Upper lobe of left lung (tissue), 6 donors: ENCODE data around the gene MAP6D1. TPM values are rescaled to one million over a fixed set of nuclear protein-coding genes. Genes with fewer than 3 reads are reported as not detected.

Experiments used
- ATAC-seq, 2 donors: fragments of 200-7000 bp; cut with Tn5 transposase; one replicate each; pipeline ENCODE4 v1.9.1; 2022; ENCODE audit warnings: mild to moderate bottlenecking in 2 of 2, moderate library complexity in 2 of 2; ENCODE audit not compliant: low FRiP score in 2 of 2
- DNase-seq, 2 donors: peaks; one replicate each; pipeline ENCODE4 v3.0.0-alpha.2; 2019 to 2020
- H3K27ac ChIP-seq, 4 donors: fragments of 200-600 bp; sonication (generic); one replicate each; pipeline ENCODE4 v1.5.1; 2016 to 2019
- H3K27me3 ChIP-seq, 4 donors: fragments of 200-600 bp; sonication (generic); one replicate each; pipeline ENCODE4 v1.5.1; 2017 to 2019
- H3K36me3 ChIP-seq, 4 donors: fragments of 200-600 bp; sonication (generic); one replicate each; pipeline ENCODE4 v1.5.1; 2016 to 2019
- H3K4me1 ChIP-seq, 4 donors: fragments of 200-600 bp; sonication (generic); one replicate each; pipeline ENCODE4 v1.5.1; 2018 to 2019
- H3K4me3 ChIP-seq, 4 donors: fragments of 200-600 bp; sonication (generic); one replicate each; pipeline ENCODE4 v1.5.1; 2017 to 2019; ENCODE audit warnings: mild to moderate bottlenecking in 2 of 4, moderate library complexity in 1 of 4
- H3K9me3 ChIP-seq, 4 donors: fragments of 200-600 bp; sonication (generic); one replicate each; pipeline ENCODE4 v1.5.1; 2018 to 2019
- EP300 ChIP-seq, 4 donors: sonication (generic); formaldehyde crosslinking; IDR thresholded peaks; one replicate each; pipeline ENCODE4 v1.5.1; 2017; ENCODE audit warnings: antibody characterized with exemption in 4 of 4, control low read depth in 2 of 4
- POLR2A ChIP-seq, 4 donors: fragments of 450-650 bp; IDR thresholded peaks; one replicate each; pipeline ENCODE4 v1.5.1; 2016 to 2017; ENCODE audit warnings: antibody characterized with exemption in 4 of 4, mild to moderate bottlenecking in 2 of 4
- POLR2AphosphoS5 ChIP-seq, 2 donors: sonication (generic); formaldehyde crosslinking; IDR thresholded peaks; one replicate each; pipeline ENCODE4 v1.5.1; 2017; ENCODE audit warnings: antibody characterized with exemption in 2 of 2
- WGBS, 2 donors: methylation state at CpG; one replicate each; pipeline ENCODE4 v1.1.5; 2017 to 2018; 5-methylcytosine and 5-hydroxymethylcytosine counted together
- total RNA-seq, 6 donors: library from RNA; depleted of rRNA in 4 of 6; stranded (reverse); fragments of >200 nt in 4 of 6; gene quantifications; one replicate each; pipeline versions ENCODE4 v1.1.0 to v1.2.1, GENCODE V29; 2016 to 2021
- TF ChIP-seq, protein P1 (sequence below), 6 experiments: fragments of 450-650 bp in 4 of 6; fragments of 200-600 bp in 2 of 6; sonication (generic) in 2 of 6; IDR thresholded peaks; one replicate each; pipeline ENCODE4 v1.5.1; 2016 to 2019; ENCODE audit warnings: antibody characterized with exemption in 6 of 6
- donor health status: DM: no; HTN: no; CAD: no; lungs with moderate emphysema.
- donor health status: DM: no; HTN: yes; CAD: no; lungs with severe emphysema.

The MAP6D1 gene
- total RNA-seq, 6 donors from 2014 or later: 0.89 to 2.8 (median 2.1) TPM; not detected in 1

DNA sequence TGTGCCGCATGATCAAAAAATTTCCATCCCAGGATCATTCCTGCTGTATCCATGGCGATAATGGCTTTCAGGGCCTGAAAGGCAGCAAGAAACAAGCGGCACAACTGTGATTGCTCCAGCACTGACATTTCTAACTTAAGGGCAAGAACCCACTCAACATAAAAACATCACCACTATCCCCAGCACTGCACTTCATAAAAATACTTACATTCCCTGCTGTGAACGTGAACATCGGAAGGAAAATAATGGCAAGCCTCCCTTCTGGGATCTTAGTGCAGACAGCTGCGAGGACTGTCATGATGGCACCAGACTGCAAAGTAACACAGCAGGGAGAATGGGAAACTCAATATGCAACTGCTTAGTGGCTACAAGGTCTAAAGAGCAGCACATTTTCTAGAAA, 8.1 kb upstream of the MAP6D1 start:
- TF ChIP-seq POLR2A (IDR thresholded peaks at IDR 0.05) (no peak), POLR2AphosphoS5 (IDR thresholded peaks at IDR 0.05) (no peak), EP300 (IDR thresholded peaks at IDR 0.05) (no peak)
- TF ChIP-seq, protein P1, sequence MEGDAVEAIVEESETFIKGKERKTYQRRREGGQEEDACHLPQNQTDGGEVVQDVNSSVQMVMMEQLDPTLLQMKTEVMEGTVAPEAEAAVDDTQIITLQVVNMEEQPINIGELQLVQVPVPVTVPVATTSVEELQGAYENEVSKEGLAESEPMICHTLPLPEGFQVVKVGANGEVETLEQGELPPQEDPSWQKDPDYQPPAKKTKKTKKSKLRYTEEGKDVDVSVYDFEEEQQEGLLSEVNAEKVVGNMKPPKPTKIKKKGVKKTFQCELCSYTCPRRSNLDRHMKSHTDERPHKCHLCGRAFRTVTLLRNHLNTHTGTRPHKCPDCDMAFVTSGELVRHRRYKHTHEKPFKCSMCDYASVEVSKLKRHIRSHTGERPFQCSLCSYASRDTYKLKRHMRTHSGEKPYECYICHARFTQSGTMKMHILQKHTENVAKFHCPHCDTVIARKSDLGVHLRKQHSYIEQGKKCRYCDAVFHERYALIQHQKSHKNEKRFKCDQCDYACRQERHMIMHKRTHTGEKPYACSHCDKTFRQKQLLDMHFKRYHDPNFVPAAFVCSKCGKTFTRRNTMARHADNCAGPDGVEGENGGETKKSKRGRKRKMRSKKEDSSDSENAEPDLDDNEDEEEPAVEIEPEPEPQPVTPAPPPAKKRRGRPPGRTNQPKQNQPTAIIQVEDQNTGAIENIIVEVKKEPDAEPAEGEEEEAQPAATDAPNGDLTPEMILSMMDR (IDR thresholded peaks at IDR 0.05): no peak
- Histone ChIP-seq H3K4me3 (no peak overlapping the region), H3K36me3 (peaks cover 15 to 87% (median 45%) of the 10 kb centered on the region in 4 donors), H3K9me3 (no peaks in the 10 kb centered on the region), H3K4me1 (no peaks in the 10 kb centered on the region), H3K27me3 (no peaks in the 10 kb centered on the region), H3K27ac (no peak overlapping the region)
- ATAC-seq (no peak), DNase-seq (no peak)
- 94 to 96% methylated on average over 6 of the region's 6 CpGs for WGBS, 2 donors

DNA sequence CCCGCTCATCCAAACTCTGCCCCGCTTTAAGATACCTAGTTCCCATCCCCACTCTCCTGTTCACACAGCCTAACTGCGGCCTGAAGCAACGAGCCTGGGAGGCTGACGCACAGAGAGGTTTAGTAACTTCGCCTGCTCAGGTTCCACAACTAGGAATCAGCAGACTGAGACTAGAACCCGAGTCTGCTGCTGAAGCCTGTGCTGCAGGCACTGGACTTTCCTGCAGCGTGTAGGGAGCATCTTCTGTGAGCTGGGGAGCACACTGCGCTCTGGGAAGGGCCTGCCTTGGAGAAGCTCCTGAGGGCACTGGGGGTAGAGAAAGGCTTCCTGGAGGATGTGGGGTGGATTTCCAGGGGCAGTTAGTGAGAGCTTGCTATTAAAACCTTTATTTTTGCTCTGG, 4.8 kb upstream of the MAP6D1 start:
- no peak for ATAC-seq
- Histone ChIP-seq H3K36me3 (peaks cover 10 to 65% (median 36%) of the 10 kb centered on the region in 4 donors), H3K4me1 (peaks cover 0 to 7% (median 5%) of the 10 kb centered on the region in 4 donors), H3K27ac (no peak overlapping the region), H3K4me3 (no peak overlapping the region), H3K9me3 (no peaks in the 10 kb centered on the region), H3K27me3 (no peaks in the 10 kb centered on the region)
- TF ChIP-seq, protein P1 (IDR thresholded peaks at IDR 0.05): no peak
- TF ChIP-seq EP300 (IDR thresholded peaks at IDR 0.05) (no peak), POLR2AphosphoS5 (IDR thresholded peaks at IDR 0.05) (no peak), POLR2A (IDR thresholded peaks at IDR 0.05) (no peak)
- DNase-seq: no peak
- WGBS, 2 donors: 97 to 98% methylated on average over 6 to 9 of the region's 9 CpGs

DNA sequence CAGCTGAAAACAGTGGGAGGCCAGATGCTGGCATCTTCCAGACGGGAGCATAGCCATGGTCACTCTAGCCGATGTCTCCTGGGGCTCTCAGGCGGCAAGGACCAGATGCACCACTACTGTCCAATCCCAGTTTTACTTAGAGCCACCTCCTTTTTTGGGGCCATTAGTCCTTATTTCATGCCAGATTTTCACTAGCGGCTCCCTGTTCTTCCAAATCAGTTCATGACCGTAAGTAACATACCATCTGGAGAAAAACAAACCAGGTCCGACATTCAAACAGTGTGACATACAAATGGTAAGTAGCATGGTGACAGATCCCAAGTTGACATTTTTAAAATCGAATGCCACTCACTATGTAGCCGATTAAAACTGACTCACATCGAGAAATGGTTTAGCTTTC, 4.1 kb upstream of the MAP6D1 start:
- TF ChIP-seq POLR2AphosphoS5 (IDR thresholded peaks at IDR 0.05) (no peak), POLR2A (IDR thresholded peaks at IDR 0.05) (no peak), EP300 (IDR thresholded peaks at IDR 0.05) (no peak)
- TF ChIP-seq, protein P1 (IDR thresholded peaks at IDR 0.05): no peak
- Histone ChIP-seq H3K4me1 (peaks cover 6 to 14% (median 11%) of the 10 kb centered on the region in 4 donors), H3K27me3 (no peaks in the 10 kb centered on the region), H3K9me3 (no peaks in the 10 kb centered on the region), H3K4me3 (no peak overlapping the region), H3K36me3 (peaks cover 10 to 65% (median 36%) of the 10 kb centered on the region in 4 donors), H3K27ac (no peak overlapping the region)
- DNase-seq: no peak
- 95 to 97% methylated on average over 9 of the region's 9 CpGs for WGBS, 2 donors
- ATAC-seq: no peak

DNA sequence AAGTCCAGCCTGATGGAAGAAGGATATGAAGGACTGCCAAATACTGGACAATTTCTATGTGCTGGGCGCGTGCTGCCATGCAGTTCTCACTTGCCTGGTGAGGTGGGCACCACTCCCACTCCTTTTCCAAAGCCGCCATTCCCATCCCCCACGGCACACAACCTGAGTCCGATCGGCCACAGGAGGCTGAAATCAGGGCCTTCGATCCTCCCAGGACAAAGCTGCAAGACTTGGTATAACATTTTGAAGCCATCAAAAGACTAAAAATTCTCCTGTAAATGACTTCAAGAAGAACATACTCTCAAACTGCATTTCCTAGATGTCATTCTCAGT, 3.1 kb upstream of the MAP6D1 start:
- Histone ChIP-seq H3K9me3 (no peaks in the 10 kb centered on the region), H3K27ac (no peak overlapping the region), H3K4me1 (peaks cover 9 to 19% (median 14%) of the 10 kb centered on the region in 4 donors), H3K4me3 (no peak overlapping the region), H3K27me3 (no peaks in the 10 kb centered on the region), H3K36me3 (peaks cover 10 to 55% (median 28%) of the 10 kb centered on the region in 4 donors)
- no peak for DNase-seq
- WGBS, 2 donors: 94 to 97% methylated on average over 7 of the region's 7 CpGs
- TF ChIP-seq POLR2AphosphoS5 (IDR thresholded peaks at IDR 0.05) (no peak), EP300 (IDR thresholded peaks at IDR 0.05) (no peak), POLR2A (IDR thresholded peaks at IDR 0.05) (no peak)
- TF ChIP-seq, protein P1 (IDR thresholded peaks at IDR 0.05): no peak
- no peak for ATAC-seq

DNA sequence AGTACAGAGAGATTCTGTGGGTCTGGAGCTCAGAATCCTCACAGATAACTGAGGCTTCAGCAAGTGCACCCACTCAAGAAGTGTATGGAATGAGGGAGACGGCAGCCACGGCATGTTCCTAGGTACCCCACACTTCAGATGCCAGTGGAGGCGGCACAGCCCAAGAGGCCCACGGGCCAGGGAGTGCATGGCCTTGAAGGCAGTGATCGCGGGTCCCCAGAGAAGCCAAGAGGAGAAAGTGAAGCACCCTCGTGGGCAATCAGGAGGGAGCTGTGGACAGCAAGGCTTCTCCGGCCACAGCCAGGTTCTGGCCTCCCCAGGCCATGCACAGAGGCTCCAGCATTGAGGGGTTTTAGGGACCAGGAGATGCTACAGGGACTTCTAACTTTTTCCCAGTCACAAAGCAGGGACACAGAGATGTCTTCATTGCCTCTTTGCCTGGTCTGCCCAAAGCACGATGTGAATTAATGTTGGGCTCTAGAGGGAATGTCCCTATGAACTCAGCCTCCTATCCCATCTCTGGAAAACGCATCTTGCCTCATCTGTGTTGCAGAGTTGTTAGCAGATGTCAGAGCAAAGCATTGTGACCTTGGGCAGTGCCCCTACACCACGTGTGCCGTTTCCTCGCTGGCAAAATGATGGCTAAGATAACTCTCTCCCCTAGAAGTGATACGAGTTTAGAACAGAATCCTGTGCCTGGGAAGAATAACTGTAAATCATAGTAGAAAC, 2.6 kb upstream of the MAP6D1 start:
- Histone ChIP-seq H3K4me3 (no peak overlapping the region), H3K27ac (no peak overlapping the region), H3K9me3 (no peaks in the 10 kb centered on the region), H3K4me1 (peaks cover 9 to 19% (median 14%) of the 10 kb centered on the region in 4 donors), H3K36me3 (peaks cover 10 to 50% (median 23%) of the 10 kb centered on the region in 4 donors), H3K27me3 (no peaks in the 10 kb centered on the region)
- TF ChIP-seq POLR2AphosphoS5 (IDR thresholded peaks at IDR 0.05): no peak
- no peak for TF ChIP-seq POLR2A (IDR thresholded peaks at IDR 0.05)
- TF ChIP-seq, protein P1 (IDR thresholded peaks at IDR 0.05): no peak
- no peak for TF ChIP-seq EP300 (IDR thresholded peaks at IDR 0.05)
- no peak for DNase-seq
- 84 to 91% methylated on average over 12 to 14 of the region's 14 CpGs for WGBS, 2 donors
- ATAC-seq: no peak
